SK-MEL-5 (cell line): Measurements from ENCODE around the gene PRSS21. TPM values are rescaled to one million over a fixed set of nuclear protein-coding genes. Genes with fewer than 3 reads are reported as not detected.

ENCODE experiments used
- DNase-seq: peaks from one replicate; pipeline ENCODE4 v3.0.0-alpha.2; 2016; ENCODE audit warnings: low read depth, low spot score
- in situ Hi-C: cut with HindIII; loops from 2 replicates; pipeline ENCODE4 v1.10.0; 2016; ENCODE audit warnings: low sequenced_read_pairs, high pct_unique_total_duplicates, low pct_unique_long_range_greater_than_20kb
- small RNA-seq, 2 experiments: library from RNA; depleted of rRNA; stranded (forward); fragments of <200 nt; gene quantifications; one replicate each; pipeline ENCODE3, GENCODE V24; 2014
- total RNA-seq: library from RNA; depleted of rRNA; stranded (reverse); fragments of >200 nt; shearing (Covaris generic); gene quantifications from 2 replicates; pipeline ENCODE4 v1.2.3, GENCODE V29; 2014; rRNA removed

PRSS21 gene
- total RNA-seq, 1 experiment from 2014 or later, result not detected

GRCh38 chr16:2867661-2867986 is 50.6 kb downstream of the PRSS21 start:
- in situ Hi-C loops, result no loop called here
- no peak for DNase-seq

GRCh38 chr16:2867987-2868789 is 51.2 kb downstream of the PRSS21 start:
- in situ Hi-C loops, result no loop called here
- peak; percentile 93 for DNase-seq

Small RNAs within 50 kb of the gene (small RNA-seq; reads per million reads assigned to genes)
- gene SNORA3C, result 0 to 0.08 reads per million in 2 experiments

Other genes with a start within 250 kb of the PRSS21 start
- gene KCTD5, start 134.7 kb upstream of the PRSS21 start, total RNA-seq, result 21.5 and 23.4 TPM in 2 replicates
- 0.13 and 0.24 TPM in 2 replicates for gene PRSS27, start 97.0 kb upstream of the PRSS21 start, total RNA-seq
- 21.4 and 34.0 TPM in 2 replicates for gene SRRM2, start 64.6 kb upstream of the PRSS21 start, total RNA-seq
- gene ELOB, start 40.0 kb upstream of the PRSS21 start, total RNA-seq, result 113 and 114 TPM in 2 replicates
- gene PRSS33, start 29.7 kb upstream of the PRSS21 start, total RNA-seq, result 0.24 and 1.0 TPM in 2 replicates
- not detected in 2 replicates for gene PRSS41, start 18.8 kb upstream of the PRSS21 start, total RNA-seq
- gene ZG16B, start 13.1 kb downstream of the PRSS21 start, total RNA-seq, result not detected in 2 replicates
- not detected in 2 replicates for gene PRSS22, start 40.9 kb downstream of the PRSS21 start, total RNA-seq
- 30.3 and 31.8 TPM in 2 replicates for gene FLYWCH2, start 66.0 kb downstream of the PRSS21 start, total RNA-seq
- 19.3 and 25.8 TPM in 2 replicates for gene FLYWCH1, start 94.7 kb downstream of the PRSS21 start, total RNA-seq
- gene KREMEN2, start 147.0 kb downstream of the PRSS21 start, total RNA-seq, result 3.7 and 4.5 TPM in 2 replicates
- gene PAQR4, start 152.1 kb downstream of the PRSS21 start, total RNA-seq, result 24.5 and 30.3 TPM in 2 replicates
- 12.5 and 13.8 TPM in 2 replicates for gene PKMYT1, start 163.2 kb downstream of the PRSS21 start, total RNA-seq
- gene CLDN9, start 195.7 kb downstream of the PRSS21 start, total RNA-seq, result not detected in 2 replicates
- not detected in 2 replicates for gene CLDN6, start 200.9 kb downstream of the PRSS21 start, total RNA-seq
- gene TNFRSF12A, start 203.1 kb downstream of the PRSS21 start, total RNA-seq, result 34.3 and 41.2 TPM in 2 replicates
- 11.0 and 12.3 TPM in 2 replicates for gene HCFC1R1, start 206.7 kb downstream of the PRSS21 start, total RNA-seq
- gene THOC6, start 206.8 kb downstream of the PRSS21 start, total RNA-seq, result 15.4 and 24.3 TPM in 2 replicates
- 0.24 and 0.29 TPM in 2 replicates for gene BICDL2, start 219.7 kb downstream of the PRSS21 start, total RNA-seq
- 0.03 TPM in 1 of 2 replicates, not detected in the other for gene MMP25, start 229.3 kb downstream of the PRSS21 start, total RNA-seq
- not detected in 2 replicates for gene IL32, start 248.4 kb downstream of the PRSS21 start, total RNA-seq